CD14-positive monocyte (primary cell): Measurements from ENCODE around the gene OPN3. TPM values are rescaled to one million over a fixed set of nuclear protein-coding genes. Genes with fewer than 3 reads are reported as not detected.

Experiments used
- DNase-seq, 3 donors: peaks; one replicate each; pipeline ENCODE4 v3.0.0-alpha.2; 2011 to 2022
- H2AFZ ChIP-seq: 2 replicates; pipeline ENCODE4 v1.6.0; 2012; ENCODE audit warnings: mild to moderate bottlenecking, low read depth, low read length, inconsistent platforms; ENCODE audit not compliant: insufficient read depth, poor library complexity, severe bottlenecking
- H3K27ac ChIP-seq, 2 donors: 1 replicate in 1 of 2; 2 replicates in 1 of 2; pipeline ENCODE4 v1.5.1; 2012 to 2013; ENCODE audit warnings: low read length in 2 of 2, control low read depth in 1 of 2, inconsistent platforms in 1 of 2, low read depth in 1 of 2, mild to moderate bottlenecking in 1 of 2
- H3K27me3 ChIP-seq, 2 donors: one replicate each; pipeline versions ENCODE4 v1.6.0 to v1.6.1; 2011 to 2013; ENCODE audit warnings: low read length in 2 of 2; ENCODE audit not compliant: control insufficient read depth in 2 of 2, insufficient read depth in 2 of 2
- H3K36me3 ChIP-seq, 2 donors: replicated peaks in 1 of 2; 1 replicate in 1 of 2; 2 replicates in 1 of 2; pipeline versions ENCODE4 v1.5.1 to v1.6.1; 2012 to 2013; ENCODE audit warnings: low read length in 2 of 2, control low read depth in 1 of 2, inconsistent platforms in 1 of 2, mild to moderate bottlenecking in 1 of 2; ENCODE audit not compliant: insufficient read depth in 2 of 2, control insufficient read depth in 1 of 2
- H3K4me1 ChIP-seq, 2 donors: 1 replicate in 1 of 2; 2 replicates in 1 of 2; pipeline versions ENCODE4 v1.5.1 to v1.6.1; 2012 to 2013; ENCODE audit warnings: low read length in 2 of 2, control low read depth in 1 of 2, inconsistent platforms in 1 of 2, mild to moderate bottlenecking in 1 of 2, moderate library complexity in 1 of 2; ENCODE audit not compliant: insufficient read depth in 2 of 2, control insufficient read depth in 1 of 2
- H3K4me2 ChIP-seq: replicated peaks from 2 replicates; pipeline ENCODE3; 2012; ENCODE audit warnings: low read length, moderate library complexity, mild to moderate bottlenecking; ENCODE audit not compliant: poor library complexity, severe bottlenecking; ENCODE audit errors: extremely low read depth
- H3K4me3 ChIP-seq, 3 experiments: fragments of 200-600 bp in 1 of 3; sonication (generic) in 1 of 3; replicated peaks in 1 of 3; 1 replicate in 2 of 3; 2 replicates in 1 of 3; pipeline ENCODE4 v1.5.1; 2011 to 2013; ENCODE audit warnings: low read length in 3 of 3, mild to moderate bottlenecking in 3 of 3, control low read depth in 2 of 3, low read depth in 2 of 3, inconsistent platforms in 1 of 3, moderate library complexity in 1 of 3
- H3K79me2 ChIP-seq: 2 replicates; pipeline ENCODE4 v1.6.0; 2012; ENCODE audit warnings: mild to moderate bottlenecking, control low read depth, inconsistent platforms, low read length, moderate library complexity; ENCODE audit not compliant: insufficient read depth
- H3K9ac ChIP-seq: 2 replicates; pipeline ENCODE4 v1.6.0; 2017; ENCODE audit warnings: low read length, mild to moderate bottlenecking; ENCODE audit not compliant: insufficient read depth, poor library complexity, severe bottlenecking
- H3K9me3 ChIP-seq, 2 donors: replicated peaks in 1 of 2; 1 replicate in 1 of 2; 2 replicates in 1 of 2; pipeline versions ENCODE4 v1.5.1 to v1.6.1; 2012 to 2013; ENCODE audit warnings: low read length in 2 of 2, control low read depth in 1 of 2; ENCODE audit not compliant: control insufficient read depth in 1 of 2, insufficient read depth in 1 of 2
- H4K20me1 ChIP-seq: 2 replicates; pipeline ENCODE4 v1.6.0; 2012; ENCODE audit warnings: mild to moderate bottlenecking, low read length, control low read depth, moderate library complexity; ENCODE audit not compliant: insufficient read depth
- H3K27ac Mint-ChIP-seq, 7 donors: one replicate each; pipeline ENCODE4 v1.8.0; 2020; ENCODE audit warnings: mild to moderate bottlenecking in 7 of 7, mixed read lengths in 7 of 7, moderate library complexity in 6 of 7, inconsistent platforms in 2 of 7
- H3K27me3 Mint-ChIP-seq, 3 donors: one replicate each; pipeline ENCODE4 v1.8.0; 2021 to 2022; ENCODE audit warnings: low read depth in 3 of 3, mild to moderate bottlenecking in 3 of 3, mixed read lengths in 3 of 3, moderate library complexity in 3 of 3, inconsistent platforms in 1 of 3
- H3K36me3 Mint-ChIP-seq, 2 donors: one replicate each; pipeline ENCODE4 v1.8.0; 2020; ENCODE audit warnings: mixed read lengths in 2 of 2, inconsistent platforms in 1 of 2, mild to moderate bottlenecking in 1 of 2
- H3K4me1 Mint-ChIP-seq: one replicate; pipeline ENCODE4 v1.8.0; 2020; ENCODE audit warnings: mild to moderate bottlenecking, mixed read lengths
- H3K4me3 Mint-ChIP-seq, 2 donors: one replicate each; pipeline ENCODE4 v1.8.0; 2020; ENCODE audit warnings: mild to moderate bottlenecking in 2 of 2, mixed read lengths in 2 of 2, moderate library complexity in 1 of 2
- H3K9me3 Mint-ChIP-seq, 7 donors: one replicate each; pipeline ENCODE4 v1.8.0; 2020 to 2022; ENCODE audit warnings: mixed read lengths in 7 of 7, mild to moderate bottlenecking in 6 of 7, moderate library complexity in 6 of 7, inconsistent platforms in 2 of 7
- WGBS: methylation state at CpG from one replicate; pipeline ENCODE4 v1.1.5; 2013; ENCODE audit warnings: missing lambda C conversion rate; ENCODE audit not compliant: insufficient coverage; 5-methylcytosine and 5-hydroxymethylcytosine counted together
- intact Hi-C, 2 donors: fragments of 100-400 bp; cut with micrococcal nuclease; formaldehyde crosslinking; loops; one replicate each; pipeline versions ENCODE4 v1.15.0 to v1.15.1; 2023
- polyA plus RNA-seq, 3 donors: library from polyadenylated mRNA; depleted of rRNA in 1 of 3; unstranded in 2 of 3; stranded (reverse) in 1 of 3; fragments of 300-500 nt in 2 of 3; fragments of >200 nt in 1 of 3; fragmentation: Illumina TruSeq in 2 of 3; gene quantifications; 1 replicate in 2 of 3; 2 replicates in 1 of 3; pipeline ENCODE4 v1.2.3, GENCODE V29; 2012 to 2021
- TF ChIP-seq, protein P1 (sequence below): fragments of 200-600 bp; IDR thresholded peaks from one replicate; pipeline ENCODE4 v1.8.0; 2022; ENCODE audit warnings: antibody characterized with exemption, mild to moderate bottlenecking

Gene OPN3
- polyA plus RNA-seq, 3 donors = 14.5 to 56.1 (median 55.2) TPM

DNA sequence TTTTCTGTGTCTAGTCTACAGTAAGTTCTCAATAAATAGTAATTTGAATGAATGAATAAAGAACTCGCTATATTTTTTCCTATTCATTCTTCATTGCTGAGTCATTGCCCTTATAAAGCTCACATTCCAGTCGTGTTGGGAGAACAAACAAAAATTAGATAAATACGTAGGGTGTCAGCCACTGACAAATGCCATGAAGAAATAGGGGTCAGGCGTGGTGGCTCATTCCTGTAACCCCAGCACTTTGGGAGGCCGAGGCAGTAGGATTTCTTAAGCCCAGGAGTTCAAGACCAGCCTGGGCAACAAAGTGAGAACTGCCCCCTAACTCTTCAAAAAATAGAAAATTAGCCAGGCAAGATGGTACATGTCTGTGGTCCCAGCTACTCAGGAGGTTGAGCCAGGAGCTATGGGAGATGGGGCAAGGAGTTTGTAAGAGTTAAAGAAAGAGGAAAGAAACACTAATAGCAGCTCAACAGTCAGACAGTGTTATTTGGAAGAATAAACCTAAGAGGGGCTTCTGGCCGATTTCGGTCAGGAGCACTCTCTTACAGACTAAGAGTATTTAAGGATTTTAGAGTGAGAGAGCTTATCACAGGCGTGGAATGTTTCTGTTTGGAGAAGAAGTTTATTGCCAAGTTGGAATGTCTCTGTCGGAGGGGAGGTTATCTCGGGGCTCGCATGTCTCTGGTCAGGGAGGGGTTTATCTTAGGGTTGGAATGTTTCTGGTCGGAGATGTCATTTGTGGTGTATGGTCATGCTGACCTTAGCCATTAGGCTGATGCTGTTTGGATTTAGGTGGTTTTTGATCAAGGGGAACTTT lies 1.8 kb upstream of the OPN3 start:
- H2AFZ ChIP-seq = no peak overlapping the region
- peak overlapping the region in 1 of 2 donors; percentile 16 for H3K4me3 Mint-ChIP-seq

More for the DNA sequence above, 1.8 kb upstream of the OPN3 start:
- TF ChIP-seq, protein P1, sequence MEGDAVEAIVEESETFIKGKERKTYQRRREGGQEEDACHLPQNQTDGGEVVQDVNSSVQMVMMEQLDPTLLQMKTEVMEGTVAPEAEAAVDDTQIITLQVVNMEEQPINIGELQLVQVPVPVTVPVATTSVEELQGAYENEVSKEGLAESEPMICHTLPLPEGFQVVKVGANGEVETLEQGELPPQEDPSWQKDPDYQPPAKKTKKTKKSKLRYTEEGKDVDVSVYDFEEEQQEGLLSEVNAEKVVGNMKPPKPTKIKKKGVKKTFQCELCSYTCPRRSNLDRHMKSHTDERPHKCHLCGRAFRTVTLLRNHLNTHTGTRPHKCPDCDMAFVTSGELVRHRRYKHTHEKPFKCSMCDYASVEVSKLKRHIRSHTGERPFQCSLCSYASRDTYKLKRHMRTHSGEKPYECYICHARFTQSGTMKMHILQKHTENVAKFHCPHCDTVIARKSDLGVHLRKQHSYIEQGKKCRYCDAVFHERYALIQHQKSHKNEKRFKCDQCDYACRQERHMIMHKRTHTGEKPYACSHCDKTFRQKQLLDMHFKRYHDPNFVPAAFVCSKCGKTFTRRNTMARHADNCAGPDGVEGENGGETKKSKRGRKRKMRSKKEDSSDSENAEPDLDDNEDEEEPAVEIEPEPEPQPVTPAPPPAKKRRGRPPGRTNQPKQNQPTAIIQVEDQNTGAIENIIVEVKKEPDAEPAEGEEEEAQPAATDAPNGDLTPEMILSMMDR = no peak
- H3K79me2 ChIP-seq = peaks cover 30% of the 10 kb centered on the region
- peaks cover 28 to 32% of the 10 kb centered on the region in 2 donors for H3K4me1 ChIP-seq
- Mint-ChIP-seq H3K27ac (peak overlapping the region in 1 of 7 donors; percentile 42), H3K36me3 (no peaks in the 10 kb centered on the region), H3K4me1 (peaks cover 34% of the 10 kb centered on the region), H3K9me3 (peaks cover 0 to 5% (median 2%) of the 10 kb centered on the region in 7 donors), H3K27me3 (peaks cover 2 to 7% (median 2%) of the 10 kb centered on the region in 3 donors)
- H3K27me3 ChIP-seq = no peaks in the 10 kb centered on the region
- WGBS = 89% methylated on average over 9 of the region's 12 CpGs
- H4K20me1 ChIP-seq = peaks cover 7% of the 10 kb centered on the region
- no peak overlapping the region for H3K9ac ChIP-seq
- H3K36me3 ChIP-seq = no peaks in the 10 kb centered on the region
- H3K4me3 ChIP-seq = no peak overlapping the region
- no peak for DNase-seq
- H3K27ac ChIP-seq = no peak overlapping the region
- H3K9me3 ChIP-seq = no peaks in the 10 kb centered on the region
- intact Hi-C loops = loop anchor here (5.0 to 10.0 kb wide), 2 partner anchors 110 to 203 kb away; partner anchors contain the start of genes EXO1 (in 1 of the 2) and KMO (in 1 of the 2)
- no peak overlapping the region for H3K4me2 ChIP-seq
